ENCODE measurements around the gene HDAC4.

HDAC4 gene

GRCh38 chr2:239316562-239317465 is 84.0 kb downstream of the HDAC4 start:
- WGBS: 94% methylated on average over 20 of the region's 20 CpGs

GRCh38 chr2:239315308-239315707 is 85.5 kb downstream of the HDAC4 start:
- H3K9ac ChIP-seq (ENCODE audit: low read depth, low read length): no peak overlapping the region
- H3K27ac ChIP-seq (ENCODE audit: low read depth, low read length): no peak overlapping the region
- no peaks in the 10 kb centered on the region for H3K27me3 ChIP-seq (ENCODE audit: insufficient read depth, low read length)
- H3K4me3 ChIP-seq (ENCODE audit: low read length): no peak overlapping the region
- 99% methylated on average over 10 of the region's 10 CpGs for WGBS
- H3K36me3 ChIP-seq (ENCODE audit: insufficient read depth, low read length): no peaks in the 10 kb centered on the region
- peaks cover 10% of the 10 kb centered on the region; the same call in 1 of the 2 replicates for H3K4me1 ChIP-seq (ENCODE audit: insufficient read depth, low read length)
- peaks cover 7% of the 10 kb centered on the region; the same call in 1 of the 2 replicates for H3K9me3 ChIP-seq (ENCODE audit: insufficient read depth, low read depth, low read length)

More at GRCh38 chr2:239316562-239317465, 84.0 kb downstream of the HDAC4 start:
- peaks cover 7% of the 10 kb centered on the region; the same call in 1 of the 2 replicates for H3K9me3 ChIP-seq (ENCODE audit: insufficient read depth, low read depth, low read length)
- H3K4me1 ChIP-seq (ENCODE audit: insufficient read depth, low read length): peaks cover 10% of the 10 kb centered on the region; the same call in 1 of the 2 replicates
- no peak overlapping the region for H3K4me3 ChIP-seq (ENCODE audit: low read length)
- H3K9ac ChIP-seq (ENCODE audit: low read depth, low read length): no peak overlapping the region
- no peak overlapping the region for H3K27ac ChIP-seq (ENCODE audit: low read depth, low read length)
- no peaks in the 10 kb centered on the region for H3K27me3 ChIP-seq (ENCODE audit: insufficient read depth, low read length)
- H3K36me3 ChIP-seq (ENCODE audit: insufficient read depth, low read length): no peaks in the 10 kb centered on the region

- H3K27me3 ChIP-seq (ENCODE audit: insufficient read depth, low read length): no peaks in the 10 kb centered on the region
- peaks cover 6% of the 10 kb centered on the region; the same call in 1 of the 2 replicates for H3K4me1 ChIP-seq (ENCODE audit: insufficient read depth, low read length)
- no peak overlapping the region for H3K4me3 ChIP-seq (ENCODE audit: low read length)
- H3K27ac ChIP-seq (ENCODE audit: low read depth, low read length): no peak overlapping the region
- peaks cover 7% of the 10 kb centered on the region; the same call in 1 of the 2 replicates for H3K9me3 ChIP-seq (ENCODE audit: insufficient read depth, low read depth, low read length)
- no peaks in the 10 kb centered on the region for H3K36me3 ChIP-seq (ENCODE audit: insufficient read depth, low read length)
- no peak overlapping the region for H3K9ac ChIP-seq (ENCODE audit: low read depth, low read length)
- whole genome bisulfite sequencing: 96% methylated on average over 5 of the region's 5 CpGs
These were observed 87.0 kb downstream of the HDAC4 start for GRCh38 chr2:239313776-239314175.

- H3K27me3 ChIP-seq (ENCODE audit: insufficient read depth, low read length): no peaks in the 10 kb centered on the region
- H3K27ac ChIP-seq (ENCODE audit: low read depth, low read length): no peak overlapping the region
- WGBS: 90% methylated on average over 33 of the region's 33 CpGs
- no peak overlapping the region for H3K9ac ChIP-seq (ENCODE audit: low read depth, low read length)
- no peak overlapping the region for H3K4me3 ChIP-seq (ENCODE audit: low read length)
- peaks cover 7% of the 10 kb centered on the region; the same call in 1 of the 2 replicates for H3K9me3 ChIP-seq (ENCODE audit: insufficient read depth, low read depth, low read length)
- 0 out of 2 replicates have a peak, but pooled peaks cover 3% of the 10 kb centered on the region for H3K4me1 ChIP-seq (ENCODE audit: insufficient read depth, low read length)
- H3K36me3 ChIP-seq (ENCODE audit: insufficient read depth, low read length): no peaks in the 10 kb centered on the region
These were observed 87.8 kb downstream of the HDAC4 start for GRCh38 chr2:239312741-239313667.

GRCh38 chr2:239312081-239312511 is 88.7 kb downstream of the HDAC4 start:
- H3K4me3 ChIP-seq (ENCODE audit: low read length): no peak overlapping the region
- H3K36me3 ChIP-seq (ENCODE audit: insufficient read depth, low read length): no peaks in the 10 kb centered on the region
- H3K9me3 ChIP-seq (ENCODE audit: insufficient read depth, low read depth, low read length): peaks cover 7% of the 10 kb centered on the region; the same call in 1 of the 2 replicates
- H3K27me3 ChIP-seq (ENCODE audit: insufficient read depth, low read length): no peaks in the 10 kb centered on the region
- no peaks in the 10 kb centered on the region for H3K4me1 ChIP-seq (ENCODE audit: insufficient read depth, low read length)
- H3K27ac ChIP-seq (ENCODE audit: low read depth, low read length): no peak overlapping the region
- H3K9ac ChIP-seq (ENCODE audit: low read depth, low read length): no peak overlapping the region
- 95% methylated on average over 10 of the region's 10 CpGs for WGBS

GRCh38 chr2:239311132-239312040 is 89.4 kb downstream of the HDAC4 start:
- no peak overlapping the region for H3K4me3 ChIP-seq (ENCODE audit: low read length)
- H3K9ac ChIP-seq (ENCODE audit: low read depth, low read length): no peak overlapping the region
- 93% methylated on average over 28 of the region's 28 CpGs for WGBS
- H3K27me3 ChIP-seq (ENCODE audit: insufficient read depth, low read length): no peaks in the 10 kb centered on the region
- H3K4me1 ChIP-seq (ENCODE audit: insufficient read depth, low read length): no peaks in the 10 kb centered on the region
- no peaks in the 10 kb centered on the region for H3K36me3 ChIP-seq (ENCODE audit: insufficient read depth, low read length)
- peaks cover 7% of the 10 kb centered on the region; the same call in 1 of the 2 replicates for H3K9me3 ChIP-seq (ENCODE audit: insufficient read depth, low read depth, low read length)
- H3K27ac ChIP-seq (ENCODE audit: low read depth, low read length): no peak overlapping the region

GRCh38 chr2:239310401-239311061 is 90.3 kb downstream of the HDAC4 start:
- Histone ChIP-seq H3K9me3 (ENCODE audit: insufficient read depth, low read depth, low read length) (peaks cover 7% of the 10 kb centered on the region; the same call in 1 of the 2 replicates), H3K27me3 (ENCODE audit: insufficient read depth, low read length) (no peaks in the 10 kb centered on the region), H3K9ac (ENCODE audit: low read depth, low read length) (no peak overlapping the region), H3K36me3 (ENCODE audit: insufficient read depth, low read length) (no peaks in the 10 kb centered on the region), H3K4me3 (ENCODE audit: low read length) (no peak overlapping the region), H3K27ac (ENCODE audit: low read depth, low read length) (no peak overlapping the region), H3K4me1 (ENCODE audit: insufficient read depth, low read length) (no peaks in the 10 kb centered on the region)
- WGBS: 97% methylated on average over 14 of the region's 14 CpGs

- Histone ChIP-seq H3K4me1 (ENCODE audit: insufficient read depth, low read length) (0 out of 2 replicates have a peak, but pooled peaks cover under 1% of the 10 kb centered on the region), H3K36me3 (ENCODE audit: insufficient read depth, low read length) (no peaks in the 10 kb centered on the region), H3K27ac (ENCODE audit: low read depth, low read length) (no peak overlapping the region), H3K4me3 (ENCODE audit: low read length) (no peak overlapping the region), H3K9ac (ENCODE audit: low read depth, low read length) (no peak overlapping the region), H3K9me3 (ENCODE audit: insufficient read depth, low read depth, low read length) (peaks cover 2% of the 10 kb centered on the region; the same call in 1 of the 2 replicates), H3K27me3 (ENCODE audit: insufficient read depth, low read length) (no peaks in the 10 kb centered on the region)
- 92% methylated on average over 15 of the region's 18 CpGs for WGBS
These were observed 91.2 kb downstream of the HDAC4 start for GRCh38 chr2:239309398-239310245.

GRCh38 chr2:239308661-239309397 is 92.0 kb downstream of the HDAC4 start:
- 95% methylated on average over 33 of the region's 33 CpGs for WGBS
- no peaks in the 10 kb centered on the region for H3K9me3 ChIP-seq (ENCODE audit: insufficient read depth, low read depth, low read length)
- H3K27ac ChIP-seq (ENCODE audit: low read depth, low read length): no peak overlapping the region
- H3K4me3 ChIP-seq (ENCODE audit: low read length): no peak overlapping the region
- H3K9ac ChIP-seq (ENCODE audit: low read depth, low read length): no peak overlapping the region
- no peaks in the 10 kb centered on the region for H3K27me3 ChIP-seq (ENCODE audit: insufficient read depth, low read length)
- no peaks in the 10 kb centered on the region for H3K36me3 ChIP-seq (ENCODE audit: insufficient read depth, low read length)
- 0 out of 2 replicates have a peak, but pooled peaks cover 5% of the 10 kb centered on the region for H3K4me1 ChIP-seq (ENCODE audit: insufficient read depth, low read length)
